ENCODE data around the gene RNF41.
"Not testable (repeated sequence)": the region's sequence is repeated elsewhere in the genome, so short reads cannot be mapped to it uniquely, and the experiment has no call there.

Gene RNF41

GRCh38 chr12:56206452-56207166, 15.1 kb downstream of the RNF41 start:
- DNase-seq: peak; percentile 34

- no peak for DNase-seq
Observed at GRCh38 chr12:56205445-56205844, 16.3 kb downstream of the RNF41 start.

- DNase-seq: no peak
Observed at GRCh38 chr12:56204275-56204674, 17.4 kb downstream of the RNF41 start.

- no peak for DNase-seq
Observed at GRCh38 chr12:56202838-56203237, 18.9 kb downstream of the RNF41 start.

- DNase-seq: no peak
Observed at GRCh38 chr12:56202366-56202765, 19.4 kb downstream of the RNF41 start.

- no peak for DNase-seq
Observed at GRCh38 chr12:56198836-56199235, 22.9 kb downstream of the RNF41 start.

- no peak for DNase-seq
Observed at GRCh38 chr12:56197921-56198635, 23.6 kb downstream of the RNF41 start.

GRCh38 chr12:56196818-56197550, 24.7 kb downstream of the RNF41 start:
- not testable (repeated sequence) for DNase-seq

- DNase-seq: peak; percentile 67
Observed at GRCh38 chr12:56193025-56193578, 28.6 kb downstream of the RNF41 start.

GRCh38 chr12:56192582-56192981, 29.1 kb downstream of the RNF41 start:
- DNase-seq: no peak

- DNase-seq: no peak
Observed at GRCh38 chr12:56190695-56191155, 31.0 kb downstream of the RNF41 start.

GRCh38 chr12:56189918-56190694, 31.6 kb downstream of the RNF41 start:
- peak; percentile 79 for DNase-seq

GRCh38 chr12:56189099-56189917, 32.4 kb downstream of the RNF41 start, which contains the start of gene SMARCC2:
Gene SMARCC2 (minus strand): TSS chr12:56189483. CDS start chr12:56189461, 22 bp downstream.
- peak; percentile 86 for DNase-seq

- no peak for DNase-seq
Observed at GRCh38 chr12:56188778-56189098, 33.0 kb downstream of the RNF41 start.

GRCh38 chr12:56188131-56188777, 33.5 kb downstream of the RNF41 start:
- DNase-seq: no peak

GRCh38 chr12:56186957-56187356, 34.8 kb downstream of the RNF41 start:
- DNase-seq: no peak

- no peak for DNase-seq
Observed at GRCh38 chr12:56178347-56178746, 43.4 kb downstream of the RNF41 start.

GRCh38 chr12:56172839-56173238, 48.9 kb downstream of the RNF41 start:
- no peak for DNase-seq

GRCh38 chr12:56169229-56169759, 52.4 kb downstream of the RNF41 start:
- no peak for DNase-seq

- no peak for DNase-seq
Observed at GRCh38 chr12:56165369-56165768, 56.4 kb downstream of the RNF41 start.

- no peak for DNase-seq
Observed at GRCh38 chr12:56164345-56164729, 57.4 kb downstream of the RNF41 start.

All from CD4-positive, alpha-beta T cell treated with Interleukin-15 for 1 hour (primary cell).